Panc1 (cell line): Measurements from ENCODE around the gene SUMF2. TPM values are rescaled to one million over a fixed set of nuclear protein-coding genes. Genes with fewer than 3 reads are reported as not detected.

Experiments used
- ATAC-seq: fragments of 200-7000 bp; cut with Tn5 transposase; 2 replicates; pipeline ENCODE4 v1.9.1; 2020; ENCODE audit warnings: mild to moderate bottlenecking, moderate library complexity
- BruUV-seq: library from RNA; stranded (reverse); fragments of 400-500 nt; replicated peaks from 2 replicates; lab custom pipeline; 2021; lab: Mats Ljungman, UMichigan
- CTCF ChIA-PET: fragments of 300-600 bp; sonication (Branson Sonifier 250); formaldehyde crosslinking; loops from one replicate; lab custom pipeline; 2022; ENCODE audit warnings: antibody characterized with exemption; lab: Charles Lee
- POLR2A ChIA-PET: fragments of 300-600 bp; sonication (Branson Sonifier 250); formaldehyde crosslinking; loops from one replicate; lab custom pipeline; 2022; ENCODE audit warnings: antibody characterized with exemption; lab: Charles Lee
- DNase-seq: peaks from one replicate; pipeline ENCODE4 v3.0.0-alpha.2; 2010; ENCODE audit warnings: low read depth, low spot score
- H3K27ac ChIP-seq: 2 replicates; pipeline ENCODE4 v1.5.1; 2011; ENCODE audit warnings: mild to moderate bottlenecking, low read length, inconsistent platforms
- H3K27me3 ChIP-seq: fragments of 200-500 bp; sonication (Bioruptor generic); 2 replicates; pipeline ENCODE4 v1.6.0; 2014; ENCODE audit warnings: low read length, inconsistent platforms; ENCODE audit not compliant: control insufficient read depth, insufficient read depth
- H3K36me3 ChIP-seq: fragments of 200-500 bp; sonication (Bioruptor generic); 2 replicates; pipeline ENCODE4 v1.5.1; 2014; ENCODE audit warnings: inconsistent platforms, mild to moderate bottlenecking, low read length, moderate library complexity; ENCODE audit not compliant: control insufficient read depth, insufficient read depth
- H3K4me1 ChIP-seq: 2 replicates; pipeline ENCODE4 v1.5.1; 2011; ENCODE audit warnings: inconsistent platforms, mild to moderate bottlenecking, low read length, moderate library complexity; ENCODE audit not compliant: control insufficient read depth, insufficient read depth
- H3K4me3 ChIP-seq, 2 experiments: 2 replicates each; pipeline ENCODE4 v1.5.1; 2011 to 2012; ENCODE audit warnings: low read depth in 2 of 2, low read length in 2 of 2, mild to moderate bottlenecking in 2 of 2, inconsistent platforms in 1 of 2, moderate library complexity in 1 of 2
- H3K9me3 ChIP-seq: fragments of 200-500 bp; sonication (Bioruptor generic); 2 replicates; pipeline ENCODE4 v1.5.1; 2014; ENCODE audit warnings: low read depth, mild to moderate bottlenecking, inconsistent platforms, low read length, moderate library complexity; ENCODE audit not compliant: control insufficient read depth, insufficient read depth
- CTCF ChIP-seq: fragments of 450-650 bp; IDR thresholded peaks from 2 replicates; pipeline ENCODE4 v1.5.1; 2017; ENCODE audit warnings: mild to moderate bottlenecking
- REST ChIP-seq, 2 experiments: IDR thresholded peaks; 2 replicates each; pipeline ENCODE4 v1.6.1; 2011 to 2012; ENCODE audit warnings: low read depth in 2 of 2, control low read depth in 1 of 2, low read length in 1 of 2, mild to moderate bottlenecking in 1 of 2, moderate library complexity in 1 of 2; ENCODE audit not compliant: insufficient read depth in 1 of 2
- in situ Hi-C: cut with HindIII; loops from 2 replicates; pipeline ENCODE4 v1.10.0; 2016; ENCODE audit warnings: low sequenced_read_pairs, low pct_unique_long_range_greater_than_20kb
- intact Hi-C: fragments of 100-400 bp; cut with micrococcal nuclease; formaldehyde crosslinking; loops from one replicate; pipeline ENCODE4 v1.10.0; 2022; ENCODE audit not compliant: unreplicated experiment
- total RNA-seq: library from RNA; stranded (reverse); gene quantifications from one replicate; pipeline ENCODE4 v1.2.1, GENCODE V29; 2021; ENCODE audit not compliant: unreplicated experiment

Gene SUMF2
- total RNA-seq, 1 experiment from 2014 or later: 156 TPM

GRCh38 chr7:56127241-56127975 lies 63.3 kb downstream of the SUMF2 start:
- no peaks in the 10 kb centered on the region for H3K27me3 ChIP-seq
- in situ Hi-C loops: no loop called here
- no peak overlapping the region for H3K27ac ChIP-seq
- ChIA-PET POLR2A (no interaction called here), CTCF (no interaction called here)
- no peak for TF ChIP-seq CTCF
- TF ChIP-seq REST (IDR thresholded peaks at IDR 0.05; ENCODE audit: insufficient read depth in 1 of 2, low read depth in 2 of 2, low read length in 1 of 2): no peak
- intact Hi-C loops: no loop called here
- no peak for DNase-seq
- H3K9me3 ChIP-seq: no peaks in the 10 kb centered on the region
- H3K4me1 ChIP-seq: no peaks in the 10 kb centered on the region
- ATAC-seq: no peak
- H3K36me3 ChIP-seq: no peaks in the 10 kb centered on the region
- H3K4me3 ChIP-seq: no peak overlapping the region
- BruUV-seq: no TSS peak

Other genes with a start within 250 kb of the SUMF2 start
- not detected for gene SEPTIN14, start 201.5 kb upstream of the SUMF2 start, total RNA-seq
- 5.0 TPM for gene ZNF713, start 176.8 kb upstream of the SUMF2 start, total RNA-seq
- 28.9 TPM for gene MRPS17, start 112.4 kb upstream of the SUMF2 start, total RNA-seq
- 93.2 TPM for gene NIPSNAP2, start 99.7 kb upstream of the SUMF2 start, total RNA-seq
- 62.3 TPM for gene PSPH, start 12.8 kb upstream of the SUMF2 start, total RNA-seq
- gene CCT6A, start 12.5 kb upstream of the SUMF2 start, total RNA-seq: 324 TPM
- 0.67 TPM for gene PHKG1, start 28.7 kb downstream of the SUMF2 start, total RNA-seq
- 666 TPM for gene CHCHD2, start 42.2 kb downstream of the SUMF2 start, total RNA-seq
- not detected for gene NUPR2, start 52.1 kb downstream of the SUMF2 start, total RNA-seq